Measurements from ENCODE around the gene AZIN2. TPM values are rescaled to one million over a fixed set of nuclear protein-coding genes. Genes with fewer than 3 reads are reported as not detected.
"Not testable (repeated sequence)": the region's sequence is repeated elsewhere in the genome, so short reads cannot be mapped to it uniquely, and the experiment has no call there.

AZIN2 gene
- total and polyA plus RNA-seq, 2 donors, result 3.1 to 9.6 TPM

DNA sequence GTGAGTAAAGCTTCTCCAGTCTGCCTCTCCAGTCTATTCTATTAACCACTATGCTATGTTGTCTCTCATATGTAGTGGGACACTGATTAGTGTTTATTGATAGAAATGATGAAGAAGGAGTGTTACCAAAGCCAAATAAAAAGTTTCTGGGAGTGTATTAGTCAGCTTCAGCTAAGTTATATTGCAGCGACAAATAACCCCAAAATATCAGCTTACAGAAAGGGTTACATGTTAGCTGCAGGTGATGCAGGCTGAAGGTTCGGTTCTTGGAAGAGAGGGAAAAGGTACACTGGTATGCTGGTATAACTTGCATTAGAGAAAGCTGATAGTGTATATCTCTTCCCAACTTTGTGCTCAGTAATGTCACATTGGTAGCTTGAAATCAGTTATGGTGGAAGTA is 33.7 kb upstream of the AZIN2 start:
- no peak overlapping the region for H3K4me3 ChIP-seq (ENCODE audit: low read depth, low read length)
- H3K4me1 ChIP-seq (ENCODE audit: insufficient read depth), result no peaks in the 10 kb centered on the region
- H3K27ac ChIP-seq (ENCODE audit: low read depth), result no peak overlapping the region
- no peak for DNase-seq (ENCODE audit: extremely low spot score)
- H3K36me3 ChIP-seq (ENCODE audit: insufficient read depth), result no peaks in the 10 kb centered on the region
- WGBS, result 90% methylated on average over 2 of the region's 2 CpGs

DNA sequence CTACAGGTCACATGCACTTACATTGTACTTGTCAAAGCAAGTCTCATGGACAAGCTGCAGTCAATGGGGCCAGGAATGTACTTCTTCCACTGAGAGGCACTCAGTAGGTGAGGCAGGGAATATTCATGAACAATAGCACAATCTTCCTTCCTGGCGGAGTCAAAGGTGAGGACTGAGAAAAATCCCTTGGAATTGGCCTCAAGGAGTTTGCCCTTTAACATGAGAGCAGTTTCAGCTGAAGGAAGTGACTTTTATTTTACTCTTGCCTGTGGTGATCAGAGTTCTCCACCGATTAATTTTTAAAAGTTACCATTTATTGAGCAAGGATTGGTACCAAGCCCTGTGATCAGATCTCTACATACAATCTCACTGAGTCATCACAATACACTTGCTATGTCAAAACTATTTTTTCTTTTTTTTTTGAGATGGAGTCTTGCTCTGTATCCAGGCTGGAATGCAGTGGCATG is 33.1 kb upstream of the AZIN2 start:
- 85% methylated on average over 2 of the region's 2 CpGs for WGBS
- H3K36me3 ChIP-seq (ENCODE audit: insufficient read depth), result no peaks in the 10 kb centered on the region
- no peak for DNase-seq (ENCODE audit: extremely low spot score)
- no peak overlapping the region for H3K27ac ChIP-seq (ENCODE audit: low read depth)
- H3K4me3 ChIP-seq (ENCODE audit: low read depth, low read length), result no peak overlapping the region
- H3K4me1 ChIP-seq (ENCODE audit: insufficient read depth), result no peaks in the 10 kb centered on the region

DNA sequence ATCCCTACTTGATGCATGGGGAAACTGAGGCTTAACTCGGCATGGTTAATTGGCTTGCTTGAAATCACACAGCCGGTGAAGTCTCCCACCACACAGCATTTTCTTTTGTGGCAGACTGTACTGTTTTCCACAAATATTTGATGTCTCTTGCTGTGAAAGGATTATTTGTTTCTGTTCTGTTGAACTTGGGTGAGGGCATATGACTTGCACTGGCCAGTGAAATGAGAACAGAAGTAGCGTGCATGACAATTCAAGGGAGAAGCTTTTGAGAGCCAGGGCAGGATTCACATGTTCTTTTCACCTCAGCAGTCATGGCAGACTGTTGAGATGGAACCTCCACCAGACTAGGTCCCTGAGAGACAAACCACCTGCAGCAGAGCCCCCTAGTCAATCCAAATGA is 32.5 kb upstream of the AZIN2 start:
- 81% methylated on average over 3 of the region's 3 CpGs for WGBS
- no peaks in the 10 kb centered on the region for H3K36me3 ChIP-seq (ENCODE audit: insufficient read depth)

DNA sequence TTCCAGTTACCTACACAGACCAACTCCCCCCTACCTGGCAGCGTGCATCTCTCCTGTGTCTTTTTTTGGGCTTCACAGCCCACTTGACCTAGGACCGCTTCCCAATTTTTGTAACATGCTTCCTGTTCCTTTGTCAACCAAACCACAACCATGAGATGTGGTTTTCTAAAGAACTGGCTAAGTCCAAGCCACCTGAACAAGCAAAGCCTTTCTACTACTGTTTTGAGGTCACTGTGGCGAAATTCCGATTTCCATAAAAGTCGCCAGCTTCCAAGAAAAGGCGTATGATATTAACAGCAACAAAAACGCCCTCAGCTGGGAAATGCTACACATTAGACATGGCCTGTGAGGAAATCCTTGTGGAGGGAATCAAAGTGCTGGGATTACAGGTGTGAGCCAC is 31.6 kb upstream of the AZIN2 start:
- 86% methylated on average over 7 of the region's 7 CpGs for WGBS
- H3K4me3 ChIP-seq (ENCODE audit: low read depth, low read length), result no peak overlapping the region
- no peaks in the 10 kb centered on the region for H3K36me3 ChIP-seq (ENCODE audit: insufficient read depth)
- DNase-seq (ENCODE audit: extremely low spot score), result no peak
- no peak overlapping the region for H3K27ac ChIP-seq (ENCODE audit: low read depth)
- no peaks in the 10 kb centered on the region for H3K4me1 ChIP-seq (ENCODE audit: insufficient read depth)

More for the DNA sequence above, 32.5 kb upstream of the AZIN2 start:
- DNase-seq (ENCODE audit: extremely low spot score), result no peak
- Histone ChIP-seq H3K4me3 (ENCODE audit: low read depth, low read length) (no peak overlapping the region), H3K27ac (ENCODE audit: low read depth) (no peak overlapping the region), H3K4me1 (ENCODE audit: insufficient read depth) (no peaks in the 10 kb centered on the region)

DNA sequence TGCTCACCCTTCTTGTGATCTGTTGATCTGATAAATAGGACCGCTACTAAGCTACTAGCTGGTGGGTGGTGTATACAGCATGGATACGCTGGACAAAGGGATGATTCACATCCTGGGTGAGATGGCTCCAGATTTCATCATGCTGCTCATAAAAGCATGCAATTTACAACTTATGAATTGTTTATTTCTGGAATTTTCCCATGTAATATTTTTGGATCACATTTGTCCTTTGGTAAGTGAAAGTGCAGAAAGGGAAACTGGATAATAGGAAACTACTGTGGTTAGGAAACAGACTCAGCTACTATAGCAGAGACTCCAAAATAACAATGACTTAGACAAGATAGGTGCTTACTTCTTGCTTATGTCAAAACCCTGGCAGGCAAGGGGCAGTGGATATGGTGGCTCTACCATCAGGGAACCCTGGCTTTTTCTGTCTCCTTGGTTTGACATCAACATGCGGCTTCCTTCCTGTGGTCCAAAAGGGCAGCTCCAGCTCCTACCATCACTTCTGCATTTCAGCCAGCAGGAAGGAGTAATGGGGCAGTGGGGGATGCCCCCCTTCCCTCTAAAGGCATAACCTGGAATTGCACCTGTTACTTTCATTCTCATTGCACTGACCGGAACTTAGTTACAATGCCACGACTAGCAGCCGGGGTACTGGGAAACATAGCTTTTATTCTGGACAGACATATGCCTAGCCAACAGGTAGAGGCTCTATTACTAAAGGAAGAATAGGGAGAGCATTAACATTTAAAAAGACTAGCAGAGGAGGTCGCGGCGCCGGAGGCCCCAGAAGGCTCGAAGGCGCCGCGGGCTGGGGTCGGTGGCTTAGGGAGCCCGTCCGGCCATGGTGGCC is 30.5 kb upstream of the AZIN2 start:
- no peak overlapping the region for H3K4me3 ChIP-seq (ENCODE audit: low read depth, low read length)
- H3K27ac ChIP-seq (ENCODE audit: low read depth), result no peak overlapping the region
- no peak for DNase-seq (ENCODE audit: extremely low spot score)
- 80% methylated on average over 17 of the region's 17 CpGs for WGBS
- no peaks in the 10 kb centered on the region for H3K36me3 ChIP-seq (ENCODE audit: insufficient read depth)
- H3K4me1 ChIP-seq (ENCODE audit: insufficient read depth), result no peaks in the 10 kb centered on the region

DNA sequence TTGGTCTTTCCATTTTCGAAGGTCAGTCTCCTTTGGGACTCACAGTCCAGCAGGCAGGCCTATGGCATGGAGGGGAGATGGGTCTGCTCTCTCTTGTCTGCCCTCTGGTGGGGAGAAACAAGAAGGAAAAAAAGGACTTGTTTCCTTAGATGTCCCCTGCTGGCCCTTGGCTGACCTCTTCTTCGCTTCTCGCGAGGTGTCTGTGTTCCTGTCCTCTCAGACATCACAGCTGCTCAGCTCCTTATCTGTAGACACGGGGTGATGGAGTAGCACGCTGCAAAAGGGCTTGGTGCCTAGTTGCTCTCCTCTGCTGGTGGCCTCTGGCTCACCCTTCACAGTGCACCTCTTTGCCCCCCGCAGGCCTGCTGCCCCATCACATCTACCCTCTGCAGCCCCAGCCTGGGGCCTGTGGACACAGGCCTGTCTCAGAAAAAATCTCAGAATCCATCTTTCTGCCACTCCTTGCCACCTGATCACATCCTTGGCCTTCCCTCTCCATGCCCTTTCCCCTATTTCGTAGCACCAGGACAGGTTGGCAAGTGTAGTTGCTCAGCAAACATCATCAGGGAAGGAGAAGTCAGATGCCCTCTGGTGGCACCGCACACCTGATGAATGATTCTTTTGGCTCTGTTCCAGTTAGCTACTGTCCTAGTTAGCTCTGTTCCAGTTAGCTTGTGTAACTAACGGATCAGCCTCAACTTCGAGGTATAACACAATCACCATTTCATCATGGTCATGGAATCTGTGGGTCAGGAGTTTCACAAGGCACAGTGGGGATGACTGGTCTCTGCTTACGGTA is 25.5 kb upstream of the AZIN2 start:
- no peak overlapping the region for H3K27ac ChIP-seq (ENCODE audit: low read depth)
- H3K4me1 ChIP-seq (ENCODE audit: insufficient read depth), result no peaks in the 10 kb centered on the region
- no peak overlapping the region for H3K4me3 ChIP-seq (ENCODE audit: low read depth, low read length)
- no peaks in the 10 kb centered on the region for H3K36me3 ChIP-seq (ENCODE audit: insufficient read depth)
- WGBS, result 39% methylated on average over 12 of the region's 12 CpGs
- DNase-seq (ENCODE audit: extremely low spot score), result peak; percentile 41

DNA sequence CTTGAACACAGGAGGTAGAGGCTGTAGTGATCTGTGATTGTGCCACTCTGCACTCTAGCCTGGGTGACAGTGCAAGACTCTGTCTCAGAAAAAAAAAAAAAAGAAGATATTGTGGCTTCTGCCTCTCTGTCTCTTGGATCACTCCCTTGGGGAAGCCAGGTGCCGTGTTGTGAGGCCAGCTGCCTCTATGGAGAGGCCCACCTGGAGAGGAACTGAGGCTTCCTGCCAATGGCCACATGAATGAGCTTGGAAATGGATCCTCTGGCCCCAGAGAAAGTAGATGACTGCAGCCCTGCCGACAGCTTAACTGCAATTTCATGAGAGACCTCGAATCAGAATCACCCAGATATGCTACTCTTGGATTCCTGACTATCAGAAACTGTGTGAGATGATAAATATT is 24.5 kb upstream of the AZIN2 start:
- no peak overlapping the region for H3K27ac ChIP-seq (ENCODE audit: low read depth)
- no peak overlapping the region for H3K4me3 ChIP-seq (ENCODE audit: low read depth, low read length)
- no peaks in the 10 kb centered on the region for H3K4me1 ChIP-seq (ENCODE audit: insufficient read depth)
- DNase-seq (ENCODE audit: extremely low spot score), result no peak
- H3K36me3 ChIP-seq (ENCODE audit: insufficient read depth), result no peaks in the 10 kb centered on the region
- 84% methylated on average over 3 of the region's 3 CpGs for WGBS

DNA sequence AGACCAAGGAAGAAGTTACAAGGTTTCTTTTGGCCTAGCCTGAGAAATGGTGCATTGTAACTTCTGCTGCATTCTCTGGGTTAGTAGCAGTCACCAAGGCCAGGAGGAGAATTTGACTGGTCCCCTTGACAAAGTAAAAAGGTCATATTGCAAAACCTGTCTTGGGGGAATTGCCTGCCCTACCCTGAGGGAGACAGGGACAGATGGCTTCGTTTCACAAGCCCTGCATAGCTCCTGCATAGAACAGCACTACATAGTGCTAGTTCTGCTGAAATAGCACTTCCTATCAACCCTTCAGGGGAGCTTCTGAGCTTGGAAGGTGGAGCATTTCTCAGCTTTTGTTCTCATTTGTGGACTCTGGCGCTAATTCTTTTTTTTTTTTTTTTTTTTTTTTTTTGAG is 23.9 kb upstream of the AZIN2 start:
- no peak overlapping the region for H3K4me3 ChIP-seq (ENCODE audit: low read depth, low read length)
- no peak overlapping the region for H3K27ac ChIP-seq (ENCODE audit: low read depth)
- 88% methylated on average over 2 of the region's 2 CpGs for WGBS
- no peaks in the 10 kb centered on the region for H3K36me3 ChIP-seq (ENCODE audit: insufficient read depth)
- DNase-seq (ENCODE audit: extremely low spot score), result no peak
- no peaks in the 10 kb centered on the region for H3K4me1 ChIP-seq (ENCODE audit: insufficient read depth)

DNA sequence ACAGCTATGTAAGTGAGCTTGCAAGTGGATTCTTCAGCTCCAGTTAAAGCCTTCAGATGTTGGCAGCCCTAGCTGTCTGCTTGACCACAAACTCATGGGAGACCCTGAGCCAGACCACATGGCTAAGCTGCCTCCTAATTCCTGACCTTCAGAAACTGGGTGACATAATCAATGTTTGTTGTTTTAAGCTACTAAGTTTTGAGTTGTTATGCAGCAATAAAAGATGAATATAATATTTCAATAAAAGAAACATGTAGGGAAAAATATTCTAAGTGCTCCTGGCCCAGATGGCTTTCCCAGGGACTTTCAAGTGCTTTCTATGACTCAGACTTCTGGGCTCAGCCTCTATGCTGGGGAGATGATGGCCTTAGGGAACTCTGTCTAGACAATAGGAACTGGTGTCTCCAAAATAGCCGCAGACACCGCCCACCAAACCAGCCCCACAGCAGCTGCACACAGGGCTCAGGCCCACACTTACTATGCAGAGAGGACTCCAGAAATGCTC is 20.3 kb upstream of the AZIN2 start:
- DNase-seq (ENCODE audit: extremely low spot score), result no peak
- H3K27ac ChIP-seq (ENCODE audit: low read depth), result no peak overlapping the region
- WGBS, result 75% methylated on average over 2 of the region's 2 CpGs

DNA sequence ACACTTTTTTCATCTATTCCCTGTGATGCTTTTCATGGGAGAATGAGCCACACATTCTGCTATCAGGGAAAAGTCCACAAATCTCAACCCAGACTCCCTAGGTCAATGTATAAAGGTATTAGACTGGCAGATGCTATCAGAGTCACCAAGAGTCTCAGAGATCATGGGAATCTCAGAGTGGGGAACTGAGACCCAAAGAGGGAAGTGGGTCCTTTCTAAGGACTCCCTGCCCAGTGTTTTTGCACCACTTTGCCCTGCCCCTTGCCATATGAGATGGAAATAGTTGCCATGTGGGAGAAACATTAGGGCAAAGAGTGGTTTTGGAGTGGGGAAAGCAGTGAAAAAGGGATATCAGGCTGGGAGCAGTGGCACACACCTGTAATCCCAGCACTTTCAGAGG is 19.1 kb upstream of the AZIN2 start:
- Histone ChIP-seq H3K27ac (ENCODE audit: low read depth) (no peak overlapping the region), H3K4me3 (ENCODE audit: low read depth, low read length) (no peak overlapping the region), H3K4me1 (ENCODE audit: insufficient read depth) (no peaks in the 10 kb centered on the region), H3K36me3 (ENCODE audit: insufficient read depth) (no peaks in the 10 kb centered on the region)
- no peak for DNase-seq (ENCODE audit: extremely low spot score)

More for the DNA sequence above, 20.3 kb upstream of the AZIN2 start:
- Histone ChIP-seq H3K36me3 (ENCODE audit: insufficient read depth) (no peaks in the 10 kb centered on the region), H3K4me1 (ENCODE audit: insufficient read depth) (no peaks in the 10 kb centered on the region), H3K4me3 (ENCODE audit: low read depth, low read length) (no peak overlapping the region)

DNA sequence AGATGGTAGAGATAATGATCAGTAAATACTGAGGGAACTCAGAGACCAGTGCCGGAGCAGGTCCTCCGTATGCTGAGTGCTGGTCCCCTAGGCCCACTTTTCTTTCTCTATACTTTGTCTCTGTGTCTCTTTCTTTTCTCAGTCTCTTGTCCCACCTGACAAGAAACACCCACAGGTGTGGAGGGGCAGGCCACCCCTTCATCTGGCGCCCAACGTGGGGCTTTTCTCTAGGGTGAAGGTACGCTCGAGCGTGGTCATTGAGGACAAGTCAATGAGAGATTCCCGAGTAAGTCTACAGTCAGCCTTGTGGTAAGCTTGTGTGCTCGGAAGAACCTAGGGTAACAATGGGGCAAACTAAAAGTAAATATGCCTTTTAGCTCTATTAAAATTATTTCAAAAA is 16.7 kb upstream of the AZIN2 start:
- WGBS, result 93% methylated on average over 9 of the region's 9 CpGs
- H3K27ac ChIP-seq (ENCODE audit: low read depth); DNase-seq (ENCODE audit: extremely low spot score); H3K4me3 ChIP-seq (ENCODE audit: low read depth, low read length); H3K4me1 ChIP-seq (ENCODE audit: insufficient read depth); H3K36me3 ChIP-seq (ENCODE audit: insufficient read depth): not testable (repeated sequence)

DNA sequence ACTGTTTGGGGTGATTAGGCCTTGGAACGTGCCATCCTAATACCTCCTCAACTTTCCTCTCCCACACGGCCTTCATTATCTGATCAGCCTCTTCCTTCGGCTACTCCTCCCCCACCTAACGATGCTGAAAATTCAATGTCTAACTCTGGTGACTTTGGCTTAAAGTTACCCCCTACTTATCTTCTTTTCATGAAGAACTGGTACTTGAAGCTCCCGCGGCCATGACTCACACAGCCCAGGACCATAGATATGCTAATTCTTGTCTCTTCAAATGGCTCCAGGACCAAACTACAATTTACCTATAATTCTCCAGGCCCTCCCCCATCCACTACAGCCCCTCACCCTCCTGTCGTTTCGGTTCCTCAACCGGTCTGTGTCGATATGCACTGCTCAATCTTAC is 15.7 kb upstream of the AZIN2 start:
- 89% methylated on average over 10 of the region's 10 CpGs for WGBS
- no peaks in the 10 kb centered on the region for H3K36me3 ChIP-seq (ENCODE audit: insufficient read depth)
- no peak for DNase-seq (ENCODE audit: extremely low spot score)
- H3K4me3 ChIP-seq (ENCODE audit: low read depth, low read length), result no peak overlapping the region
- H3K27ac ChIP-seq (ENCODE audit: low read depth), result no peak overlapping the region
- no peaks in the 10 kb centered on the region for H3K4me1 ChIP-seq (ENCODE audit: insufficient read depth)

DNA sequence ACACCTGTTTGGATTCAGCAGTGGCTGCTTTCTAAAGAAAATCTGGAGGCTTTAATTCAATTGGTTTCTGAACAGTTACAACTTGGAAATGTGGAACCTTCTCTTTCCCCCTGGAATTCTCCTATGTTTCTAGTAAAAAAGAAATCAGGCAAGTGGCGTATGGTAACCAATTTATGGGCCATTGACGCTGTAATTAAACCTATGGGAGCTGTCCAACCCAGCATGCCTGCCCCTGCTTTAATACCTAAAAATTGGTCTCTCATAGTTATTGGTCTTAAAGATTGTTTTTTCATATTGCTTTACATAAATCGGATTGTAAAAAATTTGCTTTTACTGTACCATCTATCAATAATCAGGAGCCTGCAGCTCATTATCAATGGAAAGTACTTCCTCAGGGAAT is 14.5 kb upstream of the AZIN2 start:
- not testable (repeated sequence) for H3K4me3 ChIP-seq (ENCODE audit: low read depth, low read length)
- 91% methylated on average over 3 of the region's 3 CpGs for WGBS

DNA sequence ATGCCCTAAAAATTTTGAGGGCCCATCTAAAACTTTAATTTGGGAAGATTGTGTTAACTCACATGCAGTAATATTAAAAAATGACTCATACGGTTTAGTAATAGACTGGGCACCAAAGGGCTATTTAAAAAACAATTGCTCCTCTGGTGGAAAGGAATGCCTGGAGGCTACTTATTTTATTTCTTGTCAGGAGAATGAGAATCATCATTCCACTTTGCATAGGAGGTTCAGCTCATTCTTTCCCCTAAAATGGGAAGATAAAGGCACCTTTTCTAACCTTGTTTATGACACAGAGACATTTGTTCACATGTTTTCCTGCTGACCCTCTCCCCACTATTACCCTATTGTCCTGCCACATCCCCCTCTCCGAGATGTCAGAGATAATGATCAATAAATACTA is 12.8 kb upstream of the AZIN2 start:
- not testable (repeated sequence) for DNase-seq (ENCODE audit: extremely low spot score); H3K27ac ChIP-seq (ENCODE audit: low read depth); H3K36me3 ChIP-seq (ENCODE audit: insufficient read depth); H3K4me3 ChIP-seq (ENCODE audit: low read depth, low read length); H3K4me1 ChIP-seq (ENCODE audit: insufficient read depth)
- 39% methylated on average over 2 of the region's 2 CpGs for WGBS

More for the DNA sequence above, 14.5 kb upstream of the AZIN2 start:
- not testable (repeated sequence) for DNase-seq (ENCODE audit: extremely low spot score); H3K27ac ChIP-seq (ENCODE audit: low read depth); H3K4me1 ChIP-seq (ENCODE audit: insufficient read depth); H3K36me3 ChIP-seq (ENCODE audit: insufficient read depth)
